ENCODE data around the gene C1S. TPM values are rescaled to one million over a fixed set of nuclear protein-coding genes. Genes with fewer than 3 reads are reported as not detected.

C1S gene
- total and polyA plus RNA-seq, 2 donors (not counting 3 experiments of a cell fraction or from before 2014, with no cell fraction given): 0.32 to 0.38 TPM

- no TSS peak for BruUV-seq (replicated peaks)
- H3K27me3 ChIP-seq (ENCODE audit: control insufficient read depth in 2 of 2, insufficient read depth in 2 of 2, low read length in 2 of 2): no peaks in the 10 kb centered on the region
- no peak overlapping the region for H2AFZ ChIP-seq (ENCODE audit: low read depth, low read length)
- H3K4me2 ChIP-seq (ENCODE audit: insufficient read depth, low read length): no peak overlapping the region
- DNase-seq (ENCODE audit: low read depth, low spot score): no peak
- CTCF ChIA-PET: no interaction called here
- H3K9me1 ChIP-seq (replicated peaks; ENCODE audit: control insufficient read depth, extremely low read depth, insufficient read depth, low read length): no peaks in the 10 kb centered on the region
- no peak overlapping the region for H3K27ac ChIP-seq (ENCODE audit: insufficient read depth, low read depth, low read length)
- intact Hi-C loops (cut with micrococcal nuclease): no loop called here
- TF ChIP-seq POLR2AphosphoS5 (IDR thresholded peaks at IDR 0.05; ENCODE audit: insufficient read depth, low read depth, low read length) (no peak), MYC (IDR thresholded peaks at IDR 0.05; ENCODE audit: low read depth, low read length) (no peak), POLR2A (IDR thresholded peaks at IDR 0.05; ENCODE audit: low read depth, low read length) (no peak), FOS (IDR thresholded peaks at IDR 0.05; ENCODE audit: borderline replicate concordance, insufficient read depth, low read length) (no peak), EZH2 (IDR thresholded peaks at IDR 0.05; ENCODE audit: borderline replicate concordance, low read depth, low read length, severe bottlenecking) (no peak), JUN (IDR thresholded peaks at IDR 0.05; ENCODE audit: borderline replicate concordance, insufficient read depth, insufficient read length, low read depth) (no peak), CTCF (IDR thresholded peaks at IDR 0.05; ENCODE audit: extremely low read depth in 1 of 2, insufficient read depth in 1 of 2, low read depth in 1 of 2, low read length in 2 of 2) (no peak), MAX (IDR thresholded peaks at IDR 0.05; ENCODE audit: insufficient read depth, insufficient read length) (no peak), GATA2 (IDR thresholded peaks at IDR 0.05; ENCODE audit: insufficient read depth, insufficient read length, low read depth, low read length) (no peak)
- H3K9ac ChIP-seq (replicated peaks; ENCODE audit: extremely low read depth, insufficient read depth, low read length): no peak overlapping the region
- POLR2A ChIA-PET: no interaction called here
- H3K4me3 ChIP-seq (replicated peaks in 1 of 3; ENCODE audit: insufficient read depth in 1 of 3, low read depth in 1 of 3, low read length in 3 of 3): no peak overlapping the region
- no peaks in the 10 kb centered on the region for H3K36me3 ChIP-seq (ENCODE audit: control insufficient read depth in 2 of 2, extremely low read depth in 1 of 2, insufficient read depth in 2 of 2, low read length in 2 of 2)
- FAIRE-seq: no peak
- H3K79me2 ChIP-seq (ENCODE audit: control insufficient read depth, insufficient read depth, low read length): no peaks in the 10 kb centered on the region
- dilution Hi-C loops (cut with MboI; ENCODE audit: extremely low pct_ligation_motif_present, low sequenced_read_pairs): no loop called here
- no peaks in the 10 kb centered on the region for H3K9me3 ChIP-seq (replicated peaks; ENCODE audit: control insufficient read depth, insufficient read depth, low read length)
- no peaks in the 10 kb centered on the region for H3K4me1 ChIP-seq (ENCODE audit: control insufficient read depth, extremely low read depth, insufficient read depth, low read length)
- H4K20me1 ChIP-seq (replicated peaks; ENCODE audit: control insufficient read depth, extremely low read depth, insufficient read depth, low read length): no peaks in the 10 kb centered on the region
These were observed 55.7 kb downstream of the C1S start for GRCh38 chr12:7116196-7116595.

Measured in endothelial cell of umbilical vein (primary cell).